Stimulated activated CD8-positive, alpha-beta memory T cell treated with anti-CD3 and anti-CD28 coated beads, Interleukin-4, amount 100 ng/mL, for 48 hours (primary cell): ENCODE measurements around the gene TSPAN10.

ENCODE experiments used
- DNase-seq: peaks from one replicate; pipeline ENCODE4 v3.0.0-alpha.2; 2020

TSPAN10 gene

GRCh38 chr17:81690549-81690948 is 53.6 kb downstream of the TSPAN10 start:
- no peak for DNase-seq

GRCh38 chr17:81691196-81691595 is 54.2 kb downstream of the TSPAN10 start:
- DNase-seq = no peak

- no peak for DNase-seq
Measured at GRCh38 chr17:81691608-81692007, 54.6 kb downstream of the TSPAN10 start.

- no peak for DNase-seq
Measured at GRCh38 chr17:81693509-81694210, 56.7 kb downstream of the TSPAN10 start.

- DNase-seq = no peak
Measured at GRCh38 chr17:81694810-81695209, 57.8 kb downstream of the TSPAN10 start.

- no peak for DNase-seq
Measured at GRCh38 chr17:81695211-81695610, 58.2 kb downstream of the TSPAN10 start.

GRCh38 chr17:81695801-81696200 is 58.8 kb downstream of the TSPAN10 start:
- no peak for DNase-seq

GRCh38 chr17:81696218-81696941 is 59.4 kb downstream of the TSPAN10 start:
- DNase-seq = no peak

GRCh38 chr17:81697261-81698044 is 60.5 kb downstream of the TSPAN10 start:
- no peak for DNase-seq
